Measurements from ENCODE around the gene MRPS10.

DNA sequence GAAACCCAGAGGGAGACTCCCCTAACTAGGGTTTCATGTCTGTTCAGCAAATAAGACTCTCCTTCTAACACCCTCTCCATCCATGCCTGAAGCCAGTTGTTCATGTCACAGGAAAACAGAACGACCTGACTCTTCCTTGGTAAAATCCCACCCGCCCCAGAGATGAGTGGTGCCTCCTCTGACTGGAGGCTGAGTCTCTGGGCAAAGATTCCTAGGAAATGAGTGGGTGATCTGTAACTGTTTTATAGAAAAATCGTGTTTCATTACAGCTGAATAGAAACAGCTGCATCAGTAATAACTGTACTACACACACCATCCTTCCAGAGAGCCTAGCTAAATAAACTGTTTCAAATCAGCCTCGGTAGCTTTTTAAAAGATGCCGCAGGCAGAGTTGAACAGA is 37.4 kb upstream of the MRPS10 start:
- TF ChIP-seq, protein P1, sequence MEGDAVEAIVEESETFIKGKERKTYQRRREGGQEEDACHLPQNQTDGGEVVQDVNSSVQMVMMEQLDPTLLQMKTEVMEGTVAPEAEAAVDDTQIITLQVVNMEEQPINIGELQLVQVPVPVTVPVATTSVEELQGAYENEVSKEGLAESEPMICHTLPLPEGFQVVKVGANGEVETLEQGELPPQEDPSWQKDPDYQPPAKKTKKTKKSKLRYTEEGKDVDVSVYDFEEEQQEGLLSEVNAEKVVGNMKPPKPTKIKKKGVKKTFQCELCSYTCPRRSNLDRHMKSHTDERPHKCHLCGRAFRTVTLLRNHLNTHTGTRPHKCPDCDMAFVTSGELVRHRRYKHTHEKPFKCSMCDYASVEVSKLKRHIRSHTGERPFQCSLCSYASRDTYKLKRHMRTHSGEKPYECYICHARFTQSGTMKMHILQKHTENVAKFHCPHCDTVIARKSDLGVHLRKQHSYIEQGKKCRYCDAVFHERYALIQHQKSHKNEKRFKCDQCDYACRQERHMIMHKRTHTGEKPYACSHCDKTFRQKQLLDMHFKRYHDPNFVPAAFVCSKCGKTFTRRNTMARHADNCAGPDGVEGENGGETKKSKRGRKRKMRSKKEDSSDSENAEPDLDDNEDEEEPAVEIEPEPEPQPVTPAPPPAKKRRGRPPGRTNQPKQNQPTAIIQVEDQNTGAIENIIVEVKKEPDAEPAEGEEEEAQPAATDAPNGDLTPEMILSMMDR (IDR thresholded peaks at IDR 0.05), result no peak
- TF ChIP-seq POLR2A (IDR thresholded peaks at IDR 0.05) (no peak), POLR2AphosphoS5 (IDR thresholded peaks at IDR 0.05) (no peak)
